AG09309 (cell line): Measurements from ENCODE around the gene AKAP6.

Source experiments
- DNase-seq: peaks from one replicate; pipeline ENCODE4 v3.0.0-alpha.2; 2010; ENCODE audit warnings: low read depth
- H3K4me3 ChIP-seq: 2 replicates; pipeline ENCODE4 v1.5.1; 2011; ENCODE audit warnings: mild to moderate bottlenecking, low read depth, low read length, moderate library complexity; ENCODE audit not compliant: control insufficient read depth
- TF ChIP-seq, protein P1 (sequence below): IDR thresholded peaks from 2 replicates; pipeline ENCODE4 v1.5.1; 2011; ENCODE audit warnings: mild to moderate bottlenecking, low read depth, low read length, inconsistent platforms; ENCODE audit not compliant: insufficient read depth, control insufficient read depth; ENCODE audit errors: missing control alignments

AKAP6 gene

GRCh38 chr14:32681598-32681997 lies 352.5 kb downstream of the AKAP6 start:
- TF ChIP-seq, protein P1, sequence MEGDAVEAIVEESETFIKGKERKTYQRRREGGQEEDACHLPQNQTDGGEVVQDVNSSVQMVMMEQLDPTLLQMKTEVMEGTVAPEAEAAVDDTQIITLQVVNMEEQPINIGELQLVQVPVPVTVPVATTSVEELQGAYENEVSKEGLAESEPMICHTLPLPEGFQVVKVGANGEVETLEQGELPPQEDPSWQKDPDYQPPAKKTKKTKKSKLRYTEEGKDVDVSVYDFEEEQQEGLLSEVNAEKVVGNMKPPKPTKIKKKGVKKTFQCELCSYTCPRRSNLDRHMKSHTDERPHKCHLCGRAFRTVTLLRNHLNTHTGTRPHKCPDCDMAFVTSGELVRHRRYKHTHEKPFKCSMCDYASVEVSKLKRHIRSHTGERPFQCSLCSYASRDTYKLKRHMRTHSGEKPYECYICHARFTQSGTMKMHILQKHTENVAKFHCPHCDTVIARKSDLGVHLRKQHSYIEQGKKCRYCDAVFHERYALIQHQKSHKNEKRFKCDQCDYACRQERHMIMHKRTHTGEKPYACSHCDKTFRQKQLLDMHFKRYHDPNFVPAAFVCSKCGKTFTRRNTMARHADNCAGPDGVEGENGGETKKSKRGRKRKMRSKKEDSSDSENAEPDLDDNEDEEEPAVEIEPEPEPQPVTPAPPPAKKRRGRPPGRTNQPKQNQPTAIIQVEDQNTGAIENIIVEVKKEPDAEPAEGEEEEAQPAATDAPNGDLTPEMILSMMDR: no peak
- no peak for DNase-seq

DNA sequence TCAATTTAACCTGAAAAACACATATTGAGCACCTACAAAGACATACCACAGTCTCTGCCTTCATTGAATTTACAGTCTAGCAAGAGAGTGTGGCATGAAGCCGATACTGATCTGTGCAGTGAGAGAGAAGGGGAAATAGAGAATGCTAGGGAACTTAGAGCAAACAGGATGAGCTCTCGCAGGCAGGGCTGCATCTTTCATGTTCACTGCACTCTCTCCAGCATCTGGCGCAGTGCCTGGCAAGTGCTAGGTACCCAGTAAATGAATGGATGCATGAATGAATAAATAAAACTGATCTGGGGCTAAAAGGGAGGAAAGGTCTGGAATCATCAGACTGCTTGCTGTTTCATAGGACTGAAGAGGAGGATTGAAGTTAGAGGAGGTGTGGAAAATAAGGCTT lies 353.1 kb downstream of the AKAP6 start:
- H3K4me3 ChIP-seq: no peak overlapping the region
- no peak for DNase-seq
- TF ChIP-seq, protein P1: no peak

More at GRCh38 chr14:32681598-32681997, 352.5 kb downstream of the AKAP6 start:
- H3K4me3 ChIP-seq: no peak overlapping the region

- DNase-seq: no peak
- H3K4me3 ChIP-seq: no peak overlapping the region
- TF ChIP-seq, protein P1: no peak
These were observed 354.6 kb downstream of the AKAP6 start for GRCh38 chr14:32683679-32684078.

- no peak for DNase-seq
- no peak overlapping the region for H3K4me3 ChIP-seq
- TF ChIP-seq, protein P1: no peak
These were observed 359.8 kb downstream of the AKAP6 start for GRCh38 chr14:32688941-32689340.

- DNase-seq: no peak
- TF ChIP-seq, protein P1: no peak
- H3K4me3 ChIP-seq: no peak overlapping the region
These were observed 363.3 kb downstream of the AKAP6 start for GRCh38 chr14:32692441-32692840.

DNA sequence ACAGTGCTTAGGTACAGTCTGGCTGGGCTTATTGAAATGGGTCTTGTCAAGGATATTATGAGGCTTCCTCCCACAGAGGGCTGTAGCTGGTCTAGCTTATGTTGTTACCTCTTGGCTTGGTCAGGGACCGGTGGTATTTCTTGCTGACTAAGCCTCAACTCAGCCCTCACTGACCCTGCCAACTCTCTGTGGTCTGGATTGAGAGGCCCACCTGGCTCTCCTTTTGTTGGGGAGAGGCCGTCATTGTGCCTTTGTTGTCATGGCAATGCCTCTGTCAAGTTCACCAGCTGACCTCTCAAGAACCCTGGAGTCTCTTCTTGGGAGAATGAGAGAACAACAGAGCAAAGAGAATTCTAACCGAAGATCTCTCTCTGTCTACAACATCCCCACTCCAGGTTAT lies 364.0 kb downstream of the AKAP6 start:
- no peak for DNase-seq
- no peak overlapping the region for H3K4me3 ChIP-seq
- TF ChIP-seq, protein P1: no peak
